Mesenteric fat pad (tissue), 1 donor: Measurements from ENCODE around the gene LDLRAD2. TPM values are rescaled to one million over a fixed set of nuclear protein-coding genes. Genes with fewer than 3 reads are reported as not detected.
"Not testable (repeated sequence)": the region's sequence is repeated elsewhere in the genome, so short reads cannot be mapped to it uniquely, and the experiment has no call there.

ENCODE experiments used
- DNase-seq: peaks from one replicate; pipeline ENCODE4 v3.0.0-alpha.2; 2020; ENCODE audit warnings: low spot score
- total RNA-seq: library from RNA; stranded (reverse); fragmentation: NEBNext Ultra II Directional; extraction: Animal tissue kit (Norgen Biotek cat#: 25700); gene quantifications from one replicate; pipeline ENCODE4 v1.2.1, GENCODE V29; 2021
- donor health status: DM: yes; HTN: yes; CAD: no.

LDLRAD2 gene
- total RNA-seq, 1 donor from 2014 or later: 0.35 TPM

DNA sequence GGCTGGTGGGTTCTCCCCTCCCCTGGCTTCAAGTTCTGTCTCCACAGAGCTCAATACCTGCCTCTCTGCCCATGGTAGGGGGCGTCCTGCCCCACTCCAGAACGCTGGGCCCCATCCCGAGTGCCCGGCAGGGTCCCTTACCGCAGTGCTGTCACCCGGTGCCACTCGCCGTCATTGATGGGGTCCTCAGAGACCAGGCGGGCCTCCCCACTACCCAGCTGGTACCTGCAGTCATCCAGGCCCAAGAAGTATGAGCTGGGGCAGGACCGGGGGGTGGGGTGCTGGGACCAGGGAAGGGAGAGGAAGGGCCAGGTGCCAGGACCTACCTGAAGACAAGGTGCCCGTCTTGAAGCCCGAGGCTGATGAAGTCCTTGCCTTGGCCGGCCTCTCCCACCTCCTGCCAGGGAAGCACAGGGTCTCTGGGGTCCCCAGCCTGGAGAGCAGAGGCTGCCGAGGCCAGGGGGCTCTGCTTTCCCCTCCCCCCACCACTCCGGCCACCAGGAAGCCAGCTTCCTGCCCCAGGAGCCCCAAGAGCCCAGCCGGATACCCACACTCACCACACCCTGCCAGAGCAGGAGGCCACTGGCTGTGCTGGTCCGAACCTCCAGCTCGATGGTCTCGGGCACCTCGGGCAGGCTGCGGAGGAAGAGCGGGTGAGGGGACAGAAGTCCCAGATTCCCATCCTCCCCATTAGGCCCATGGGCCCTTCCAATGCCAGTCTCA is 12.1 kb downstream of the LDLRAD2 start:
- no peak for DNase-seq

- no peak for DNase-seq
These were observed 12.9 kb downstream of the LDLRAD2 start for GRCh38 chr1:21824926-21825325.

DNA sequence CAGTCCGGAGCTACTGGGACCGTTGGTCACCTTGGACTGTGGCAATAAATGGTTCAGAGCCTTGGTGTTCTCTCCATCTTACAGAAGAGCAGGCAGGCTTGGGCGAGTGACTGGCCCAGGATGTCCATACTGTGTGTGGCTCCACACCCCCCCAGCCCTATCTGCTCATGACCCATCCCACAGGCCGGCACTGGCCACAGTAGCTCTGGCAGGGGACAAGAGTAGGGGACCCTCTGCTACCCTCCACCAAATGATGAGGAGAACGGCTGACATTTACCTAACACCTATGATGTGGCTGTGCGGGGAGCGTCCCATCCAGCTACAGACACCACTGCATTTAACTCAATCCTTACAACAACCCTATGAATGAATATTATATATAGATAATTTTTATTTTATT is 13.3 kb downstream of the LDLRAD2 start:
- DNase-seq: no peak

GRCh38 chr1:21826694-21827093 is 14.6 kb downstream of the LDLRAD2 start:
- DNase-seq: not testable (repeated sequence)

DNA sequence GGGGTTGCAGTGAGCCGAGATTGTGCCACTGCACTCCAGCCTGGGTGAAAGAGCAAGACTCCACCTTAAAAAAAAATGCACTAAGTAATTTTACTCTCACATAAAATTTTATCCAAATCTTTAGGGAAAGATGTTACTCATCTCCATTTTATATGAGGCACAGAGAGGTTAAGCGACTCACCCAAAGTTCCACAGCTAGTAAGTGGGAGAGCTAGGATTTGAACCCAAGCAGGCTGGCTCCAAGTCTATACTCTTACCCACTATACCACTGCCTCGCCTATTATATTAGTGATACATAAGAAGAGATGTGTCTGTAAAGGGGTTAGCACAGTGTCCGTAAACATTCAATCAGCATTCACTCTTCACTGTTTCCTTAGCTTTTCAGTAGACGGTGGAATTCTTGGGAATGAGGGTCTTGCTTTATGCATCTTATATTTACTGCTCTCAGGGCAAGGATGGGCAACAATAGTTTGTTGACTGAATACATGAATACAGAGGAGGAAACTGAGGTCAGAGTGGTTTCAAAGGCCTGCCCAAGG is 15.1 kb downstream of the LDLRAD2 start:
- DNase-seq: no peak

- no peak for DNase-seq
These were observed 16.0 kb downstream of the LDLRAD2 start for GRCh38 chr1:21828075-21828474.

- no peak for DNase-seq
These were observed 16.6 kb downstream of the LDLRAD2 start for GRCh38 chr1:21828506-21829210.

GRCh38 chr1:21829294-21829693 is 17.2 kb downstream of the LDLRAD2 start:
- DNase-seq: no peak

GRCh38 chr1:21830792-21831453 is 18.9 kb downstream of the LDLRAD2 start:
- DNase-seq: no peak

- no peak for DNase-seq
These were observed 19.4 kb downstream of the LDLRAD2 start for GRCh38 chr1:21831454-21831970.

- DNase-seq: no peak
These were observed 21.4 kb downstream of the LDLRAD2 start for GRCh38 chr1:21833392-21833976.

- no peak for DNase-seq
These were observed 22.0 kb downstream of the LDLRAD2 start for GRCh38 chr1:21834094-21834493.

DNA sequence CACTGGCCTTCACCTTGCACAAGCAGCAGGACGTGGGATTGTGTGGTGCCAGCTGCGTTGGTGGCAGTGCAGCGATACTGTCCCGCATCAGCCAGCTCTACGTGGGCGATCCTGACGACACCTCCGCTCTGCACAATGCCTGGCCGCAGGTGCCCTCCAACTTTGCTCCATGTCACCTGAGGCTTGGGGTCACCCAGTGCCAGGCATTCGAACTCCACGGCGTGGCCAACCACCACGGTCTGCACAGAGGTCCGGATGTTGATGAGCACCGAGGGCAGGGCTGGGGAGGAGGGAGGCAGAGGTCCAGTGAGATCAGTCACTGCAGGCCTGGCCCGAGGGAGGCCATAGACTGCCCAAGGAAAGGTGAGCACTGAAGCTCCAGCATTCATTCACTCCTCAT is 22.6 kb downstream of the LDLRAD2 start:
- DNase-seq: no peak

DNA sequence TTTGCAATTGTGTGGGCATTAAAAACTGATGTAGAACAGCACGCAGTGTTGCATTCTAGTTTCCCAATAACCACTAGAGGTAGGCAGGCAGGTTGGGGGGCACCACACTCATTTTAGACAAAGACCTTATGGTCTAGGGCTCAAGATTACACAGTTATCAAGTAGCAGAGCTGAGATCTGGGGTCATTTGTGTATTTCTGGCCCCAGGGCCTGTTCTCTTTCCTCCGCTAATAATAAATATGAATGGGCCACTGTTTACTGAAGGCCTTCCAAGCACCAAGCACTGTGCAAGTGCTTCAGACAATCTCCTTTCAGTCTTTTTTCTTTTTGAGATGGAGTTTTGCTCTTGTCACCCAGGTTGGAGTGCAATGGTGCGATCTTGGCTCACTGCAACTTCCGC is 23.9 kb downstream of the LDLRAD2 start:
- DNase-seq: no peak

DNA sequence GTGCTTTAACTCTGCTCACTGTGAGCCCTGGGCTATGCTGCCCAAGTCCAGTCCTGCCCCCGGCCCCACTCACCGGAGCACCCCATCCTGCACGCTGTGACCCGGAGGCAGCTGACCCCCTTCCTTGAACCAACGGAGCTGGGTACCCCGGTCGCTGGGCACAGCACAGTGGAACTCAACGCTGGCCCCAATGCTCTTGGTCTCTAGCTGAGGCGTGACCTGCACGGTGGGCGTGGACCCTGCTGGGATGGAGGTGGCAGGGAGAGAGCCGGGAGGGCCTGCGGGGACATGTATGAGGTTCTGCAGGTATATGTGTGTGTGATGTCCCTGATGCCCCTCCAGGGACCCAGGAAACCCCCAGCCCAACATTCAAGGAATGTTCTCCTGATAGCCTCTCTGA is 24.7 kb downstream of the LDLRAD2 start:
- DNase-seq: no peak

GRCh38 chr1:21837476-21837875 is 25.4 kb downstream of the LDLRAD2 start:
- DNase-seq: no peak

DNA sequence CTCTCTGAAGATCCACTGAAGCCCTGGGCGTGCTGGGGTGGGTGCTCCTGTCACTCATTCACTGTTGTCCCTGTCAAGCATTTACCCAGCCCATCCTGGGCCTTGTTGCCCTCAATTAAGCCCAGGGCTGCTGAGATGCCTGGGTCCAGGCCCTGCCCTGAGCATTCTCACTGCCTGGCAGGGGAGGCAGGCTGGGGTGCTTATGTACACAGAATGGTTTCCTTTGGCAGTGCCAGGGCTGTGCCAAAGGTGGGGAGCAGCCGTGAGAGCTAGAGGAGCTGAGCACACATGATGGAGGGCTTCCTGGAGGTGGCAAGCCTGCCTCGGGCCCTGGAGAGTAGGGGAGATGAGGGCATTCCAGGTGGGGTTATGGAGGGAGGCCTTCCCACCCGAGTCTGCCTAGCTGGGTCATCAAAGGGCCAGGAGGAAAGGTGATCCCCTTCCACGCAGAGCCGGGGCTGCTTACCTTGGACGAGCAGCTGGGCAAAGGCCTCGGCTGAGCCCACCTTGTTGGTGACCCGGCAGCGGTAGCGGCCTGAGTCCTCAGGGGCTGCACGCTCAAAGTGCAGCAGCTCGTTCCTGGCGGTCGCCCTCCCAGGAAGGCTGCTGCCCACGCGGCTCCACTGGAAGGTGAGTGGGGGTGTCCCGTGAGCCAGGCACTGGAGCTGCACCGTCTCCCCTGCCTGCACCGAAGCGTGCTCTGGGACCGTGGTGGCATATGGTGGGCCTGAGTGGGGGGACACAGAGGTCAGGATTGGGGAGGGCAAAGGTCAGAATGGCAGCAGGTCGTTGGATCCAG is 26.5 kb downstream of the LDLRAD2 start:
- DNase-seq: no peak

DNA sequence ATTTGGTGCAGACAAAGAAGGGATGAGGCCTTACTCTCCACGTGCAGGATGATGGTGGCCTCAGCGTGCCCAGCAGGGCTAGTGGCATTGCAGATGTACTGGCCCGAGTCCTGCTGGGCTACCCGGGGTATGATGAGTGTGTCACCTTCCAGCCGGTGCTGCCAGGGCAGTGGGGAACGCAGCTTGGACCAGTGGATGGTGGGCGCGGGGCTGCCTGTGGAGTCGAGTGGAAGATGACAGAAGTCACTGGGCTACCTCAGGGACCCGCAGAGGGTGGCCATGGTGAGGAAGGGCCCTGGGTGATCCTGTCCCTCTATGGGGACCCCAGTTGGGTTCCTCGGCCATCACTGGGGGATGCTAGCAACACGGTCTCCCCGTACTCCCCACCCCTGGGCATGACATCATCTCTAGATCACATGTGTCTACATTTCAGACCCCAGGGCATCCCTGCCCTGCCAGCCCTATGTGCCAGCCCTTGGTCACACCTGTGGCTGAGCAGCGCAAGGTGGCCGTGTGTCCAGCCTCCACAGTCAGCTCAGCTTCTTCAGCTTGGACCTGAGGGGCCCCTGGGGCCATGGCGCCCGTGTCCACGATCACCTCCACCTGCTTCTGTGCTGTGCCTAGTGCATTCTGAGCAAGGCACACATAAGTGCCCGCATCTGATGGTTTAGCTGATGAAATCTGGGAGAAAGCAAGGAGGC is 27.4 kb downstream of the LDLRAD2 start:
- DNase-seq: no peak

DNA sequence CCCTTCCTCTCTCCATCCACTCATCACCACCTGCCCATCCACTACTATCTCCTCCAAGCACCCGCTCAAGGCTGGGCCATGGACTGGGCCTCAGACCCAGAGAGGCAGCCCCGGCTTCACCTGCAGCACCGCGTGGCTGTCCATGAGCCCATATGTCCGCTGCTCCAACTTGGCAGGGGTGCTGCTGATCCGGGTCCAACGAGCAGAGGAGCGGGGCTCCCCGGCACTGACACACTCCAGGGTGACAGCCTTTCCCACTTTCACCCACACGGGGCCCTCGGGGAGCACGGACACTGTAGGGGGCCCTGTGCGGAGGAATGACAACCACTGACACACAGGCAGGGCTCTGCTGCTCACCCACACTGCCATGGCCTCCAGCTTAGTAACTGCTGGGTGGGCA is 28.9 kb downstream of the LDLRAD2 start:
- DNase-seq: no peak

DNA sequence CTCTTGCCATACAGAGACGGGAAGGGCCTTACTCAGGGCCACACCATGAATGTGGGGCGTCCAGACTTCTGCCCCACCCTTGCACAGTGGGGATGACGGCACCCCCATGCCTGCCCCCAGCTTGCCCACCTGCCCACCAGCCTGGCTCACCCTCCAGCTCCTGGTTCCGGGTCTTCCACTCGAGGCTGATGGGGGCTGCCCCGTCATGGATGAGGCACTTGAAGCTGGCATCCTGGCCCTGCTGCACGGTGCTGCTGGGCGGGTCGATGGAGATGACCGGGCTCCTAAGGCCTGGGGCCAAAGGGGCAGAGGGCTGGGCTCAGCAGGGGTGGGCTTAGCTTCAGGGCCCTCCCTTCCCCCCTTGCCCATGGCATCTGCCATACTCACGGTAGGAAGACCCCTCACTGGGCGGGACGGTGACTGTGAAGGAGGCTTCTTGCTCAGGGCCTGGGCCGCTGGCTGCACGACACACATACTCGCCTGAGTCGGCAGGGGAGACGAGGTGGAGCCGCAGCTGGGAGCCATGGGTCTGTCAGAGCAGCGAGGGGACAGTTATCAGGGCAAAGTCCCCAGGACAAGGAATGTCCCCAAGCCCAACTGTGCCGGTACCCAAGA is 29.9 kb downstream of the LDLRAD2 start:
- DNase-seq: no peak
